Measurements from ENCODE around the gene SFN.
A peak's percentile ranks its signal among the peaks of the same experiment; 100 is the strongest.

Gene SFN

GRCh38 chr1:26851106-26851684 lies 11.8 kb upstream of the SFN start:
- no peak overlapping the region for H3K4me3 ChIP-seq (ENCODE audit: low read length)
- no peaks in the 10 kb centered on the region for H3K27me3 ChIP-seq (ENCODE audit: control insufficient read depth, low read length)
- H3K9me2 ChIP-seq (replicated peaks; ENCODE audit: control insufficient read depth, low read length) = no peaks in the 10 kb centered on the region
- H3K27ac ChIP-seq (ENCODE audit: low read depth, low read length) = no peak overlapping the region
- H3F3A ChIP-seq (ENCODE audit: control insufficient read depth, insufficient read depth) = no peaks in the 10 kb centered on the region
- H3K4me1 ChIP-seq (ENCODE audit: control insufficient read depth, low read length) = no peaks in the 10 kb centered on the region
- H4K20me1 ChIP-seq (ENCODE audit: control insufficient read depth, insufficient read depth, low read depth, low read length) = no peaks in the 10 kb centered on the region
- H3K36me3 ChIP-seq (ENCODE audit: control insufficient read depth, low read length) = peaks cover 63% of the 10 kb centered on the region
- H3K9me3 ChIP-seq (ENCODE audit: control insufficient read depth, insufficient read depth, low read length) = no peaks in the 10 kb centered on the region
- no peak overlapping the region for H3K4me2 ChIP-seq (ENCODE audit: low read length)
- no peaks in the 10 kb centered on the region for H3K79me2 ChIP-seq (ENCODE audit: control insufficient read depth, low read length)
- TF ChIP-seq CTCF (IDR thresholded peaks at IDR 0.05; ENCODE audit: low read depth, low read length, poor library complexity, severe bottlenecking) (peak; percentile 18), EZH2phosphoT487 (IDR thresholded peaks at IDR 0.05; ENCODE audit: borderline replicate concordance, low read length) (no peak)

GRCh38 chr1:26852701-26853100 lies 10.2 kb upstream of the SFN start:
- no peaks in the 10 kb centered on the region for H3K4me1 ChIP-seq (ENCODE audit: control insufficient read depth, low read length)
- H3K4me3 ChIP-seq (ENCODE audit: low read length) = no peak overlapping the region
- H3K9me2 ChIP-seq (replicated peaks; ENCODE audit: control insufficient read depth, low read length) = no peaks in the 10 kb centered on the region
- H3K27ac ChIP-seq (ENCODE audit: low read depth, low read length) = no peak overlapping the region
- H3K27me3 ChIP-seq (ENCODE audit: control insufficient read depth, low read length) = no peaks in the 10 kb centered on the region
- H4K20me1 ChIP-seq (ENCODE audit: control insufficient read depth, insufficient read depth, low read depth, low read length) = no peaks in the 10 kb centered on the region
- no peaks in the 10 kb centered on the region for H3K79me2 ChIP-seq (ENCODE audit: control insufficient read depth, low read length)
- H3K9me3 ChIP-seq (ENCODE audit: control insufficient read depth, insufficient read depth, low read length) = no peaks in the 10 kb centered on the region
- no peak overlapping the region for H3K4me2 ChIP-seq (ENCODE audit: low read length)
- H3K36me3 ChIP-seq (ENCODE audit: control insufficient read depth, low read length) = peaks cover 60% of the 10 kb centered on the region
- TF ChIP-seq EZH2phosphoT487 (IDR thresholded peaks at IDR 0.05; ENCODE audit: borderline replicate concordance, low read length) (no peak), CTCF (IDR thresholded peaks at IDR 0.05; ENCODE audit: low read depth, low read length, poor library complexity, severe bottlenecking) (no peak)
- no peaks in the 10 kb centered on the region for H3F3A ChIP-seq (ENCODE audit: control insufficient read depth, insufficient read depth)

GRCh38 chr1:26853156-26853555 lies 9.8 kb upstream of the SFN start:
- Histone ChIP-seq H3K4me2 (ENCODE audit: low read length) (no peak overlapping the region), H3K79me2 (ENCODE audit: control insufficient read depth, low read length) (no peaks in the 10 kb centered on the region), H3K27me3 (ENCODE audit: control insufficient read depth, low read length) (no peaks in the 10 kb centered on the region), H3K9me3 (ENCODE audit: control insufficient read depth, insufficient read depth, low read length) (no peaks in the 10 kb centered on the region), H3K36me3 (ENCODE audit: control insufficient read depth, low read length) (peaks cover 58% of the 10 kb centered on the region), H3K4me3 (ENCODE audit: low read length) (no peak overlapping the region), H3K4me1 (ENCODE audit: control insufficient read depth, low read length) (no peaks in the 10 kb centered on the region), H4K20me1 (ENCODE audit: control insufficient read depth, insufficient read depth, low read depth, low read length) (no peaks in the 10 kb centered on the region), H3K27ac (ENCODE audit: low read depth, low read length) (no peak overlapping the region), H3F3A (ENCODE audit: control insufficient read depth, insufficient read depth) (0 out of 2 replicates have a peak, but pooled peaks cover under 1% of the 10 kb centered on the region), H3K9me2 (replicated peaks; ENCODE audit: control insufficient read depth, low read length) (no peaks in the 10 kb centered on the region)
- TF ChIP-seq EZH2phosphoT487 (IDR thresholded peaks at IDR 0.05; ENCODE audit: borderline replicate concordance, low read length) = no peak
- peak; percentile 90 for TF ChIP-seq CTCF (IDR thresholded peaks at IDR 0.05; ENCODE audit: low read depth, low read length, poor library complexity, severe bottlenecking)

Measured in DOHH2 (cell line).